Measurements from ENCODE around the gene SLC5A2.

SLC5A2 gene

GRCh38 chr16:31504159-31504558 lies 21.2 kb downstream of the SLC5A2 start:
- no peak for TF ChIP-seq CTCF (IDR thresholded peaks at IDR 0.05; ENCODE audit: borderline replicate concordance, insufficient read depth, low read depth, low read length)

GRCh38 chr16:31505483-31505882 lies 22.6 kb downstream of the SLC5A2 start:
- no peak overlapping the region for H3K4me3 ChIP-seq (ENCODE audit: low read depth, low read length)
- TF ChIP-seq CTCF (IDR thresholded peaks at IDR 0.05; ENCODE audit: borderline replicate concordance, insufficient read depth, low read depth, low read length), result no peak

More at GRCh38 chr16:31504159-31504558, 21.2 kb downstream of the SLC5A2 start:
- H3K4me3 ChIP-seq (ENCODE audit: low read depth, low read length), result no peak overlapping the region

- no peak for TF ChIP-seq CTCF (IDR thresholded peaks at IDR 0.05; ENCODE audit: borderline replicate concordance, insufficient read depth, low read depth, low read length)
- peak overlapping the region; percentile 74 for H3K4me3 ChIP-seq (ENCODE audit: low read depth, low read length)
Measured at GRCh38 chr16:31507617-31507928, 24.6 kb downstream of the SLC5A2 start.

GRCh38 chr16:31507929-31508705 lies 25.2 kb downstream of the SLC5A2 start, which contains the start of gene RUSF1:
Gene RUSF1 (minus strand): TSS chr16:31508391. CDS start chr16:31508373, 18 bp downstream.
- H3K4me3 ChIP-seq (ENCODE audit: low read depth, low read length), result peak within 1 kb of the TSS; percentile 74
- TF ChIP-seq CTCF (IDR thresholded peaks at IDR 0.05; ENCODE audit: borderline replicate concordance, insufficient read depth, low read depth, low read length), result no peak

GRCh38 chr16:31508706-31509195 lies 25.8 kb downstream of the SLC5A2 start:
- H3K4me3 ChIP-seq (ENCODE audit: low read depth, low read length), result peak overlapping the region; percentile 74
- TF ChIP-seq CTCF (IDR thresholded peaks at IDR 0.05; ENCODE audit: borderline replicate concordance, insufficient read depth, low read depth, low read length), result no peak

- H3K4me3 ChIP-seq (ENCODE audit: low read depth, low read length), result no peak overlapping the region
- TF ChIP-seq CTCF (IDR thresholded peaks at IDR 0.05; ENCODE audit: borderline replicate concordance, insufficient read depth, low read depth, low read length), result no peak
Measured at GRCh38 chr16:31513126-31513525, 30.2 kb downstream of the SLC5A2 start.

- TF ChIP-seq CTCF (IDR thresholded peaks at IDR 0.05; ENCODE audit: borderline replicate concordance, insufficient read depth, low read depth, low read length), result no peak
- H3K4me3 ChIP-seq (ENCODE audit: low read depth, low read length), result no peak overlapping the region
Measured at GRCh38 chr16:31513884-31514283, 31.0 kb downstream of the SLC5A2 start.
